Stimulated activated CD4-positive, alpha-beta T cell treated with anti-CD3 and anti-CD28 coated beads, Interleukin-1b, Interleukin-23, amount 100 ng/mL, for 24 hours (primary cell): ENCODE measurements around the gene DTNB.
"Not testable (repeated sequence)": the region's sequence is repeated elsewhere in the genome, so short reads cannot be mapped to it uniquely, and the experiment has no call there.

ENCODE experiments used
- DNase-seq, 4 experiments: peaks; one replicate each; pipeline ENCODE4 v3.0.0-alpha.2; 2020; ENCODE audit warnings: low read depth in 4 of 4, low spot score in 1 of 4

DTNB gene

DNA sequence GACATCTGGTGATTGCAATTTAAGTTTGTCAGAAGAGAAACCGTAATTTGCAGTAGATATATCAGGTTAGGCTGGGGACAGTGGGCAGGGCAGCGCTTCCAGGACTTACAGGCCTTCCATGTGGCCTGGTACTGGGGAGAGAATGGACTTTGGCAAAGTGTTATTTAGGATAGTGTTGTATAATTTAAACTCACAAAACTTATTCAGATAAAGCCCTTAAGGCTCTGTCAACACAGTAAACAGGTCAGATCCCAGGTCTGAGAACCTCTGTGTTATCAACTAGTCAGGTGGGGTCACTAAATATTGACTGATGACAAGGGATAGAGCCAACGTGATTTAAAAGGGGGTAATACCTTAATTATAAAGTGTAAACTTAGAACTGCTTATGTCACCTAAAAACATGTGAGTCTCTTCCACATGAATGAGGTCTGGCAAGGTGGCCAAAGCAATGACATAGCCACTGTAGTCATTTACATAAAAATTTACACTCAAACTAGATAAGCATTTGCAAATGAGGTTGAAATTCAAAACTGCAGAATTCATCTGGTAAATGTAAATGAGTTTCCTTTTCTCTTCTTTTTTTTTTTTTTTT, 251.5 kb downstream of the DTNB start:
- no peak for DNase-seq

GRCh38 chr2:25421289-25421688, 252.1 kb downstream of the DTNB start:
- no peak for DNase-seq

- no peak for DNase-seq
Observed at GRCh38 chr2:25420820-25421237, 252.5 kb downstream of the DTNB start.

- DNase-seq = no peak
Observed at GRCh38 chr2:25419678-25420242, 253.6 kb downstream of the DTNB start.

DNA sequence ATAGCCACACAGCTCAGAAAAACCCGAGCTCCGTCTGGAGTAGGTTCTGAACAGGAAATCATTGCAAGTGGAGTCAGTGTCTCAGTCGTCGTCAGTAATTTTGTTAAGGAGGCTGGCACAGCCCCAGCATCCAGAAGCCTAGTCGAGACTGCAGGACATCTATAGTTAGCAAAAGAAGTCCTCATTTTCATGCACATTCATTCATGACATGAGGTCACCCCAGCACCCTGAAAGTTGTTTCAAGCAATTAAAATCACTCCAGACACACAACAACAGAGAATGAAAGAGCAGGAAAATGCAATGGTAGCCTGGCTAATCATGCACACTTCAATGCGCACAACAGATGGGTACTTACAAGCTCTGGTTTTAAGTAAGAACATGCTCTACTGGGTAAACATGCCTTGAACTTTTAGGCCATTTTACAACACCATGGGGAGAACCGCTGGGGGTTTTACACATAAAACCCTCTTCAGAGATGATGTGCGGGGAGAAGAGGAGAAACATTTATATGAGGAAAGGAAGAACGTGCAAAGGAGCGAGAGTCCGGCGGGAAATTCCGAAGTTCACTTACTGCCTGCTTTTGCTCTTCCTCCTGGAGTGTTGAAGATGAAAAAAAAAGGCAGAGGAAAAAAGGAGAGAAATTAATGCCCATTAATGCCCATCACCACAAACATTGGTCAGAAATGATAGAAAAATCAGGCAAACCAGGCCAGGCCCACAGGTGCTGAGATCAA, 254.3 kb downstream of the DTNB start:
- DNase-seq = no peak

DNA sequence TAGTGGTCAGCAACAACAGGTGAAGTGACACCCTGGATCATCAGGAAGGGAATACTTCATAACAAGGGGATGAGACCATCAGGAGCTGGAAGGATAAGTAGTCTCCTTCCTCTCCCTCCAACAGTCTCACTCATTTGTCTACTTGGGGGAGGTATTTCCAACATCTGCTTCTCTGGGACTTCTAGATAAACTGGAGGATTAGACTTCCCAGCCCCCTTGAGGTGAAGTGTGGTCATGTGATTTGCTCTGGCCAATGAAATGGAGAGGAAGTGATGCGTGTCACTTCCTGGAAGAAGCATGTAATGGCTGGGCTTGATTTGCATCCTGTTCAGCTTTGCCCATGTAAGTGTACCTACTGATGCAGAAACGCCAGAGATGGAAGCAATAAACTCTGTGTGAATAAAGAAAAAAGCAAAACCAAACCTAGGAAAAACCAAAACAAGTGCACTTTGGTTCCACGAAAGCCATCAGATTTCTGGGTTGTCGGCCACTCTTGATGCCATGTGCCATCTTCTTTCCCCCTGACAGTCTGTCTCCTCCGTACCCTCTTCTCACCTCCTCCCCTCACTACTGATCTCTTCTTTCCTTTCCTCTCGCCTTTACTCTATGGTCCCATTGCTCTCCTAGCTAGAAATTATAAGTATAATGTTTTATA, 255.5 kb downstream of the DTNB start:
- no peak for DNase-seq

DNA sequence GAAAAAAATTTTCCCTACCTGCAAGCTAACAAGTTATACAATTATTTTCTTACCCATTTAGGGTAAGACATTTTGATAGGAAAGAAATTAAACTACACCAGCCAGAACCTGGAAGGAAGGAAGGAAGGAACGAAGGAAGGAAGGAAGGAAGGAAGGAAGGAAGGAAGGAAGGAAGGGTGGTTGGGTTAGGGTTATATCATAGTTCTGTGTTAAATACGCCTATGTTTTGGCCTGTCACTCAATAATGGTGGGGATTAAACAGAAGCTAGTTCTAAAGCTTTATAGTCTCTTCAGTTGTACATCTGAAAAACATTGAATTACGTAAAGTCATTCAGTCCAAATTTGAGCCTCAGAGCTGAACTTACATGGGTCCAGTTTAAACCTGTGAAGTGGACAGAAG, 256.7 kb downstream of the DTNB start:
- DNase-seq = no peak

DNA sequence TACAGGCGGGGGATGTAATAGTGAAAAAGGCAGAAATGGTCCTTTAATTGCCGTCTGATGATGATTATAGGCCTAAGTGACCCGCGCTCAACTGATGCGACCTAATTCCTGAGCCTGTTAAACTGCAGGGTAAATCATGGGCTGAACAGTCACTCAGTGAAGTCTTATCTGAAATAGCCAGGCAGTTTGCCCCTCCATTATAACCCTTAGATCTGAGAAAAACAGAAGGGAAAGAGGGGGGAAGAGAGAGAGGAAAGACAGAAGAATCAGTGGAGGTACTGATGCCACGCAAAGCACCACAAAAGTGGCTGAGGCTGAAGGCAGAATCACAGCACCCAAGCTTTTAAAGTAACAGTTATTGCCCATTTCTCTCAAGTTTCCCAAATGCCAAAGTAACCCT, 258.6 kb downstream of the DTNB start:
- DNase-seq = no peak

DNA sequence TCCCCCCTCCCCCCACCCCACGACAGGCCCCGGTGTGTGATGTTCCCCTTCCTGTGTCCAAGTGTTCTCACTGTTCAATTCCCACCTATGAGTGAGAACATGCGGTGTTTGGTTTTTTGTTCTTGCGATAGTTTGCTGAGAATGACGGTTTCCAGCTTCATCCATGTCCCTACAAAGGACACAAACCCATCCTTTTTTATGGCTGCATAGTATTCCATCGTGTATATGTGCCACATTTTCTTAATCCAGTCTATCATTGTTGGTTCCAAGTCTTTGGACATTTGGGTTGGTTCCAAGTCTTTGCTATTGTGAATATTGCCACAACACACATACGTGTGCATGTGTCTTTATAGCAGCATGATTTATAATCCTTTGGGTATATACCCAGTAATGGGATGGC, 260.0 kb downstream of the DTNB start:
- not testable (repeated sequence) for DNase-seq

- DNase-seq = no peak
Observed at GRCh38 chr2:25411753-25412152, 261.6 kb downstream of the DTNB start.

DNA sequence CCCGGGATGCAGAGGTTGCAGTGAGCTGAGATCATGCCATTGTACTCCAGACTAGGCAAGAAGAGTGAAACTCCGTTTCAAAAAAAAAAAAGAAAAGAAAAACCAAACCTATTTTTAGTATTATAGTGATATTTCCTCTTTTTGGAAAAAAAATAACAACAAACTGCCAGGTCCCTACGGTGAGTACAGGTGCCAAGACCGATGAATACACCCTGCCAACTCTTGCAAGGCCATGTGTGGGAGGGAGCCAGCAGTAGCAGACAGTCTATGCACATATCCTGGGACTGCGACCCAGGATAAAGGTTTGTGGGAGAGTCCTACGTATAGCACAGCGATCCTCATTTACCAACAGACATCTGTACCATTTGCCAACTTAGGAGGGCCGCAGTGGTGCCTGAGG, 262.1 kb downstream of the DTNB start:
- no peak for DNase-seq

DNA sequence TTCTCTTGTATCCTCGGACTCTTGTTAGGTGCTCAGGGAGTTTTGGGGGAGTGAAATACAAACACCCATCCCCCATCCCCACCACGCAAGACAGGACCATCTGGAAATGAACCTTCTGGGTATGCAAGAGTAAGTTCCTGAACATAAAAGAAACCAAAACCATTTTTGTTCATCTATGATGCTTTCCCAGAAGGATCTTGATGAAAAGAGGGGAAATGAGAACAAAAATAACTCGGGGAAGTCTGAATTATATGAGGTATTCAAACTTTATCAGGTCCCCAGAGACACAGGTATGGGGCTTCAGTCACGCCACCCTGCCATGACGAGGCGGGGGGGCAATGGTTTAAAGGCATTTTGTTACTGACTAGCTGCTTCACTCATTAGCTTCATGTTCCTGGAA, 263.0 kb downstream of the DTNB start:
- no peak for DNase-seq

DNA sequence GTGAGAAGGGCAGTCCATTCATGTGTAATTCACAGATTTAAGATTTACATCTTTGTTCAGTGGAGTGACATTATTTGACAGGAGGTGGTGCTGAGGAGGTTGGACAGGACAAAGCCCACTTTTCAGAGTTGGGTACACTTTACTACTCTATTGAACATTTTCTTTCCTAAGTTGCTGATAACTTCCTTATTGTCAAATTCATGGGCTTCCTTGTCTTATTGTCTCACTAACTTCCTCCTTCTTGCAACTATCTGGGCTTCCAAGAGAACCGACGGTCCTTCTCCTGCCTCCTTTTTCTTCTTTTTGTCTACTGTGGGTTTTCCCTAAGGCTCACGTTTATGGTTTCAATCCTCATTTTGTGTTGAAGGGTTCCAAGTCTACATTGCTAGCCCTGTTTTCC, 263.9 kb downstream of the DTNB start:
- no peak for DNase-seq

DNA sequence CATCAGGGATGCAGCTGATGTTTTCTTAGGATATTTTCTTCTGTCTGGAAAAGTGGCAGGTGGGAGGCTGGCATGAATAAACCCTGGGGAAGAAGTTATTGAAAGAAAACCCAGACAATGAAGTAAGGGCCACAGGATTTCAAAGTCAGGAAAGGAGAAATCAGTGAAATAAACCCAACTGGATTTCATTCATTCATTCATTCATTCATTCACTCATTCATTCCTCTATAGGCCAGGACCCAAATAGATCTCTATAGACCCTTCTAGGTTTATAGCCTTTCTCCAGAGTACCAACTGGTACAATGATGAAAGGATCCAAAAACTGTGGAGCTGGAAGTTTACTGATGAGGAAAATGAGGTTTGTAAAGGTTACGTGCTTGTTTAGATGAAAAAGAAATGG, 264.3 kb downstream of the DTNB start:
- DNase-seq = no peak

- DNase-seq = no peak
Observed at GRCh38 chr2:25405611-25406295, 267.6 kb downstream of the DTNB start.

DNA sequence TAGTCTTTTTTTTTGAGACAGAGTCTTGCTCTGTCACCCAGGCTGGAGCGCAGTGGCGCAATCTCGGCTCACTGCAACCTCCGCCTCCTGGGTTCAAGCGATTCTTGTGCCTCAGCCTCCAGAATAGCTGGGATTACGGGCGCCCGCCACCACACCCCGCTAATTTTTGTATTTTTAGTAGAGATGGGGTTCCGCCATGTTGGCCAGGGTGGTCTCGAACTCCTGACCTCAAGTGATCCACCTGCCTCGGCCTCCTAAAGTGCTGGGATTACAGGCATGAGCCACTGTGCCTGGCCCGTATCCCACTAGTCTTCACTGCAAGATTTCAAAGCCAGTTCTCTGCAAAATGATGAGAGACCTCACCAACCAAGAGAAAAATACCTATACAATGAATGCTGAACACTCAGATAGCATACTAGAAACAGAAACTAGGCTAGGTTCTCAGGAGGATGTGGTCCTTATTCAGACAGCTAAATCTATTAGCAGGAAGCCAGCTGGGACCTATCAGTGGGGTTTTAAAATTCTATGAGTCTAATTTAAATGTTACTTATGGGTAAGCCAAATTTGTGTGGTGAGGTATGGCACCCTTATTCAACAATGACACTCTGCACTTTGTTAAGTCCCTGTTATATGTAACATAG, 270.1 kb downstream of the DTNB start:
- not testable (repeated sequence) for DNase-seq

- DNase-seq = no peak
Observed at GRCh38 chr2:25402477-25402876, 270.9 kb downstream of the DTNB start.

DNA sequence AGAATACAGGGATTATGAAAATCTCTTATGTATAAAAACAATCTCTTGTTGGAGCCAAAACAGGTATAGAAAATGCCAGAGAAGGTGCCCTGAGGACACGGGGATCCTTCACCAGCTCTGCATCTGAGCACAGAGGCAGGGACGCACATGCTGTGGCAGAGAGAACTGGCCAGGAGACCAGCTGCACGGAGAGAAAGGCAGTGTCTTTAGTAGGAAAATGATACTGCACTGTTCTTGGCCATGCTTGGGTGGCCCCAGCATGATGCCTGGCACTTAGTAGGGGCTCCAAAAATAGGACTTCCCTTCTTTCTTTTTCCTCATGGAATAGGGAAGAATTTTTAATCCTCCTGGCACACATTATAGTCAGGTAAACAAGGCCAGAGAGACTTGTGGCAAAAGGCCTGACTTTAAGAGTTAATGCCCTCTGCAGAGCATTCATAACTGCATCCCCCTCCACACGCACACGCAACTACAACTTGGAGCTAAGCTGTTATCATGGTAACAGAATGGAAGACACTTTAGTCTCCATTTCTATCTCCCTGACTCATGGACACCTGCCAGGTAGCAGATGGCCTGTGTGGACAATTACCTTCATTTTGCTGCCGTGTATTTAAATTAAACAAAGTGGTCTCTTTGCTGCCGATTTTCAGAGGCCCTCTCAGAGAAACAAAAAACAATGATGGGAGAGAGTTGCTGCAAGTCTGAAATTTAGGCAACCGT, 271.9 kb downstream of the DTNB start:
- no peak for DNase-seq

DNA sequence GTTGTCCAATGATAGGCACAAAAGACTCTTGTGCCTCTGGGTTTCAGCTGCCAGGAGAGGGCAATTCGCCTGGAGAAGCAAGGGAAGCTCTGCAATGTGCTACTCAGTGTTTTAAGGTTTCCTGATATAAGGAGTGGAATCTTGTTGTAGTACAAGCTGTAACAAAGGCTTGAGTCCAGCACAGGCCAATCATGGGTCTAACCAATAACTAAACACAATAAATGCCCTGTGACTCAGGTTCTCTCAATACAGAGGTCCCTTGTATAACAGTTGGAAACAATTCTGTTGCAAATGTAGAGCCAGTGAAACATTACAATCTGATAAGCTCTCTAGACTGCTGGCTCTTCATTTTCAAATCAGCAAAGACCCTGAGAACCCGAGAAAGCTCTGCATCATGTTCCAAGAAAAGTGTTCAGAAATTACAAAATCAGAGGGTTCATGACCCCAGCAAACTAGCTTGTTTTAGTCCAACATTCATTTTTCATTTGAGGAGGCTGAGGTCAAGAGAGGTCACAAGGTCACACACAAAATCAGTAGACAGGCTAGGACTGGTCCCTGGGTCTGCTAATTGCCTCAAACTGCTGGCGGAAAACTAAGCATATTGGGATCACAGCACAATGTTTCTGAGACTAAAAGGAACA, 272.7 kb downstream of the DTNB start:
- DNase-seq = no peak

DNA sequence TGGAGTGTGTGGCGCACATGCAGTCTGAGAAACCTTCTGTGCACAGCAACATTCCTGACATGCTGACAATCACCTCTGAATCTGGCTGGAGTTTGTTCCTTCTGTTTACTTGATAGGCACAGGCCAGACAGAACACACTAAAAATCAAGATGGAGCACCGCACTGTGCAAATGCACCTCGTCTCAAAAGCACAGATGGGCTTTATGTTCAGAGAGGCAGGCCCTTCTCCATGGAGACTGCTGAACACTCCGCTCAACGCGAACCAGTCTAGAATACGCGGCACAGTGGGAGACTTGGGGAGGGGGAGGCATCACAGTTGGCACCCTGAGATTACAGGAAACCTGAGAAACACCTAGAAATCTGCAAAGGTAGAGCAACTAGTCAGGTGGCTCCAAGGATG, 273.2 kb downstream of the DTNB start:
- no peak for DNase-seq
